ENCODE data around the gene EPC1.

DNA sequence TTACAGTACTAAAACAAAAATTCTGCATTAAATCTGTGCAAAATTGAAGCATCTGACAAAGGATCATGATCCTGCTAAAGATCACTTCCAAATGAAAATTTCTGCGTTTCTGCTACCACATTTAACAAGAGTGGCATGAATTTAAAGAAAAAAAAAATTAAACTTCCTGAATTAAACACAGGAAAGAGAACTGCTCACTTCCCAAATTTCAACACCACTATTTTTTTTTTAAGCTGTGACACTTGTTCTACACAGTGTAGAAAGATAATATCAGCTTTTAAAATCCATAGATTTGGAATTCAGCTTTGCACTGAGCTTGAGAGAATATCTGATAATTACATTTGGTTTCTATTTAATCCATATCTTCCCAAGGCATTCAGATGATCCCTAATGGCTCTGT, 73.6 kb downstream of the EPC1 start:
- TF ChIP-seq SP3 (tag by site-specific recombination; IDR thresholded peaks at IDR 0.05) (no peak), ATF2 (tag by site-specific recombination; IDR thresholded peaks at IDR 0.05; ENCODE audit: low read depth) (no peak), CTCF (tag by site-specific recombination; IDR thresholded peaks at IDR 0.05) (no peak), YY1 (tag by site-specific recombination; IDR thresholded peaks at IDR 0.05) (no peak), ZBTB26 (tag by site-specific recombination; optimal IDR thresholded peaks at IDR 0.05) (no peak), ZNF280C (tag by site-specific recombination; IDR thresholded peaks at IDR 0.05) (no peak), ZNF311 (tag by site-specific recombination; IDR thresholded peaks at IDR 0.05; ENCODE audit: borderline replicate concordance) (no peak), ZNF501 (tag by site-specific recombination; IDR thresholded peaks at IDR 0.05) (no peak), ZNF530 (tag by site-specific recombination; IDR thresholded peaks at IDR 0.05; ENCODE audit: low read depth) (no peak)
